Esophagus squamous epithelium (tissue), 4 donors: ENCODE data around the gene OSBPL8.

Experiments
- POLR2A ChIP-seq, 4 donors: fragments of 450-650 bp; IDR thresholded peaks; one replicate each; pipeline ENCODE4 v1.6.1; 2017; ENCODE audit warnings: antibody characterized with exemption in 4 of 4, mild to moderate bottlenecking in 4 of 4, moderate library complexity in 3 of 4
- TF ChIP-seq, protein P1 (sequence below), 6 experiments: fragments of 450-650 bp in 4 of 6; fragments of 200-600 bp in 2 of 6; sonication (generic) in 2 of 6; IDR thresholded peaks; one replicate each; pipeline ENCODE4 v1.5.1; 2016 to 2019; ENCODE audit warnings: antibody characterized with exemption in 6 of 6, mild to moderate bottlenecking in 4 of 6, moderate library complexity in 4 of 6

DNA sequence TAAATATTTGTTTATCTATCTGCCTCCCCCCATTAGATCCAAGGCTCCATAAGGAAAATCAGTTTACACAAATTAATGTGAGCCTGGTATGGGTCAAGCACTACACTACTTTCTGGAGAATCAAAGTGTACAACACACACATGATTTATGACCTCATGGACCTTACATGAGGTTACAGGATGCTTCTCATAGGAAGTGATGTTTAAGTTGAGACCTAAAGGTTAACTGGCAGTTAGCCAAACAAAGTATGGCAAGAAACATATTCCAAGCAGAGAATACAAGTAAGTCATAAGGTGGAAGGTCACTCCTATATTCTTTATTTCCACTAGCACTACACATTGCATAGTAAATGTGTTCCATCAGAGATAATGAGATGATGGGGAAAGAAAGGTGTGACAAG, 39.2 kb downstream of the OSBPL8 start:
- TF ChIP-seq, protein P1, sequence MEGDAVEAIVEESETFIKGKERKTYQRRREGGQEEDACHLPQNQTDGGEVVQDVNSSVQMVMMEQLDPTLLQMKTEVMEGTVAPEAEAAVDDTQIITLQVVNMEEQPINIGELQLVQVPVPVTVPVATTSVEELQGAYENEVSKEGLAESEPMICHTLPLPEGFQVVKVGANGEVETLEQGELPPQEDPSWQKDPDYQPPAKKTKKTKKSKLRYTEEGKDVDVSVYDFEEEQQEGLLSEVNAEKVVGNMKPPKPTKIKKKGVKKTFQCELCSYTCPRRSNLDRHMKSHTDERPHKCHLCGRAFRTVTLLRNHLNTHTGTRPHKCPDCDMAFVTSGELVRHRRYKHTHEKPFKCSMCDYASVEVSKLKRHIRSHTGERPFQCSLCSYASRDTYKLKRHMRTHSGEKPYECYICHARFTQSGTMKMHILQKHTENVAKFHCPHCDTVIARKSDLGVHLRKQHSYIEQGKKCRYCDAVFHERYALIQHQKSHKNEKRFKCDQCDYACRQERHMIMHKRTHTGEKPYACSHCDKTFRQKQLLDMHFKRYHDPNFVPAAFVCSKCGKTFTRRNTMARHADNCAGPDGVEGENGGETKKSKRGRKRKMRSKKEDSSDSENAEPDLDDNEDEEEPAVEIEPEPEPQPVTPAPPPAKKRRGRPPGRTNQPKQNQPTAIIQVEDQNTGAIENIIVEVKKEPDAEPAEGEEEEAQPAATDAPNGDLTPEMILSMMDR (IDR thresholded peaks at IDR 0.05), result no peak
- TF ChIP-seq POLR2A (IDR thresholded peaks at IDR 0.05), result no peak
